NOMO-1 treated with DMSO at 0.1 percent for 48 hours (cell line): ENCODE results near the gene HPCAL1.

Source experiments
- DNase-seq: peaks from one replicate; lab custom pipeline; 2025; ENCODE audit not compliant: unreplicated experiment; lab: John Stamatoyannopoulos, UW

HPCAL1 gene

GRCh38 chr2:10352972-10353371, 50.3 kb downstream of the HPCAL1 start:
- DNase-seq, result no peak

GRCh38 chr2:10353931-10354330, 51.2 kb downstream of the HPCAL1 start:
- DNase-seq, result no peak

GRCh38 chr2:10354399-10354798, 51.7 kb downstream of the HPCAL1 start:
- no peak for DNase-seq

- no peak for DNase-seq
Measured at GRCh38 chr2:10355471-10356438, 53.1 kb downstream of the HPCAL1 start.

GRCh38 chr2:10356439-10356811, 53.7 kb downstream of the HPCAL1 start:
- DNase-seq, result no peak

GRCh38 chr2:10357193-10358169, 54.8 kb downstream of the HPCAL1 start:
- no peak for DNase-seq

GRCh38 chr2:10359246-10359645, 56.5 kb downstream of the HPCAL1 start:
- no peak for DNase-seq

- DNase-seq, result no peak
Measured at GRCh38 chr2:10359731-10360329, 57.1 kb downstream of the HPCAL1 start.

GRCh38 chr2:10360460-10360849, 57.8 kb downstream of the HPCAL1 start:
- no peak for DNase-seq

GRCh38 chr2:10360850-10361588, 58.3 kb downstream of the HPCAL1 start:
- no peak for DNase-seq

GRCh38 chr2:10362096-10362897, 59.6 kb downstream of the HPCAL1 start:
- DNase-seq, result no peak

- DNase-seq, result no peak
Measured at GRCh38 chr2:10362898-10363454, 60.3 kb downstream of the HPCAL1 start.

GRCh38 chr2:10363861-10364610, 61.3 kb downstream of the HPCAL1 start:
- DNase-seq, result no peak

GRCh38 chr2:10365412-10365811, 62.7 kb downstream of the HPCAL1 start:
- DNase-seq, result no peak

GRCh38 chr2:10366601-10367270, 64.0 kb downstream of the HPCAL1 start:
- no peak for DNase-seq

GRCh38 chr2:10367472-10368439, 65.1 kb downstream of the HPCAL1 start:
- no peak for DNase-seq
